ENCODE data around the gene PDIA6. TPM values are rescaled to one million over a fixed set of nuclear protein-coding genes. Genes with fewer than 3 reads are reported as not detected.

PDIA6 gene
- total RNA-seq, 1 experiment from 2014 or later: 317 TPM

DNA sequence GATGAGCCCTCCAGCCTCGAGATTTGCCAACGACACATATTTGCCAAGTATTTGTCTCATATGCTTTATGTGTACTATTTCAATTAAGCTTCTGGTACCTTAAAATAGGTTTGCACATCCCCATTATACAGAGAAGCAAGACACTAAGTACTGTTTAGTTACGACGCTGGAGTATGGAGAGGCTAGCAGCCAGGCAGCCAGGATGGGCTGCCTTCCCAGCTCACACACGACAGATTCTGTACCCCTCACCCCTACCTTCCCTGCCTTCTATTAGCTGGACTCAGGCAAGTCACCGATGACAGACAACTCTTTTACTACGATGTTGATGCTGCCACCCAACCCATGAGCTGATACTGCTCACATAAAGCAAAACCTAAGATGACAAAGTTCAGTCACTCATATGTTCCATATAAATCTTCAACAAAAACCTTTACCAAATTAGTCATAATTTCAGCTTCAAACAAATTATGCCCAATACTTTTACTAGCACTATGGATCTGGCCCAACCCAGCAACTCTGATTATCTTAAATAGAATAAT, 17.0 kb downstream of the PDIA6 start:
- no peak for DNase-seq
- no TSS peak for BruUV-seq (replicated peaks)
- Mint-ChIP-seq H3K9me3 (ENCODE audit: low read depth, unreplicated experiment) (no peaks in the 10 kb centered on the region), H3K36me3 (ENCODE audit: insufficient read depth, unreplicated experiment) (peaks cover 81% of the 10 kb centered on the region), H3K27me3 (ENCODE audit: unreplicated experiment) (no peaks in the 10 kb centered on the region), H3K27ac (ENCODE audit: unreplicated experiment) (no peak overlapping the region), H3K4me1 (ENCODE audit: low read depth, unreplicated experiment) (peaks cover 8% of the 10 kb centered on the region), H3K4me3 (ENCODE audit: low read depth, unreplicated experiment) (no peak overlapping the region)
- TF ChIP-seq, protein P1, sequence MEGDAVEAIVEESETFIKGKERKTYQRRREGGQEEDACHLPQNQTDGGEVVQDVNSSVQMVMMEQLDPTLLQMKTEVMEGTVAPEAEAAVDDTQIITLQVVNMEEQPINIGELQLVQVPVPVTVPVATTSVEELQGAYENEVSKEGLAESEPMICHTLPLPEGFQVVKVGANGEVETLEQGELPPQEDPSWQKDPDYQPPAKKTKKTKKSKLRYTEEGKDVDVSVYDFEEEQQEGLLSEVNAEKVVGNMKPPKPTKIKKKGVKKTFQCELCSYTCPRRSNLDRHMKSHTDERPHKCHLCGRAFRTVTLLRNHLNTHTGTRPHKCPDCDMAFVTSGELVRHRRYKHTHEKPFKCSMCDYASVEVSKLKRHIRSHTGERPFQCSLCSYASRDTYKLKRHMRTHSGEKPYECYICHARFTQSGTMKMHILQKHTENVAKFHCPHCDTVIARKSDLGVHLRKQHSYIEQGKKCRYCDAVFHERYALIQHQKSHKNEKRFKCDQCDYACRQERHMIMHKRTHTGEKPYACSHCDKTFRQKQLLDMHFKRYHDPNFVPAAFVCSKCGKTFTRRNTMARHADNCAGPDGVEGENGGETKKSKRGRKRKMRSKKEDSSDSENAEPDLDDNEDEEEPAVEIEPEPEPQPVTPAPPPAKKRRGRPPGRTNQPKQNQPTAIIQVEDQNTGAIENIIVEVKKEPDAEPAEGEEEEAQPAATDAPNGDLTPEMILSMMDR (IDR thresholded peaks at IDR 0.05; ENCODE audit: unreplicated experiment): no peak
- intact Hi-C loops (cut with micrococcal nuclease; ENCODE audit: unreplicated experiment): no loop called here
- CTCF ChIA-PET: no interaction called here

DNA sequence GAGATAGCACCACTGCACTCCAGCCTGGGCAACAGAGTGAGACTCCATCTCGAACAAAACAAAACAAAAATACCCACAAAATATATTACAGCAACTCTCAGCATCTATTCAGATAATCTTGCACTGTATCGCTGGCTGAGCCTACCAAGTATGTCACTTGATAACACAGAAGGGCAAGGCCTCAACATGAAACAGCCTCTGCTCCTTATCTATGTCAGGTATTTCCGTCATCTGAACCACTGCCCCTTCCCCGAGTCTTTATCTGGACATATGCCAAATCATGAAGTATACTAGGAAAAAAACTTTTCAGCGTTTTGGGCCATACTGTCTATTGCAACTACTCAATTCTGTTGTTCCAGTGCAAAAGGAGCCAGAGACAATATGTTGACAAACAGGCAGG, 17.7 kb downstream of the PDIA6 start:
- no peaks in the 10 kb centered on the region for H3K9me3 Mint-ChIP-seq (ENCODE audit: low read depth, unreplicated experiment)
- intact Hi-C loops (cut with micrococcal nuclease; ENCODE audit: unreplicated experiment): no loop called here
- H3K27ac Mint-ChIP-seq (ENCODE audit: unreplicated experiment): no peak overlapping the region
- H3K4me3 Mint-ChIP-seq (ENCODE audit: low read depth, unreplicated experiment): no peak overlapping the region
- TF ChIP-seq, protein P1 (IDR thresholded peaks at IDR 0.05; ENCODE audit: unreplicated experiment): no peak
- no TSS peak for BruUV-seq (replicated peaks)
- peaks cover 81% of the 10 kb centered on the region for H3K36me3 Mint-ChIP-seq (ENCODE audit: insufficient read depth, unreplicated experiment)
- peaks cover 14% of the 10 kb centered on the region for H3K4me1 Mint-ChIP-seq (ENCODE audit: low read depth, unreplicated experiment)
- H3K27me3 Mint-ChIP-seq (ENCODE audit: unreplicated experiment): no peaks in the 10 kb centered on the region
- CTCF ChIA-PET: no interaction called here
- no peak for DNase-seq

DNA sequence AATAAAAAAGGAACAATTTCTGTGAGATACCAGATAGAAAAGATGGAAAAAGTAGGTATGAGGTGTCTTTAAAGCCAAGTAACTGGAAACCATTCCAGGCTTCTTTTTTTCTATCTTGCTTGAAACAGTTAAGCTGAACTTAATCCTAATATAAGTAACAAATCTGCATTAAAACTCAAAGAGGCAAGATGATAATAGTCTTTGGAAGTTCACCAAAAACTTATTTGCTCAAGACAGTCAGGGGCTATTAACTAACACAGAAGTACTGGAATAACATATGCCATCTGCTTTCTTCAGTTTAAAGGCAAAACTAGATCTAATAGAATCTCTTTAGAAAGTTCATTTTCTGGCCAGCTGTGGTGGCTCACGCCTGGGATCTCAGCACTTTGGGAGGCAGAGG, 18.8 kb downstream of the PDIA6 start:
- no TSS peak for BruUV-seq (replicated peaks)
- TF ChIP-seq, protein P1 (IDR thresholded peaks at IDR 0.05; ENCODE audit: unreplicated experiment): no peak
- Mint-ChIP-seq H3K27me3 (ENCODE audit: unreplicated experiment) (no peaks in the 10 kb centered on the region), H3K4me1 (ENCODE audit: low read depth, unreplicated experiment) (peaks cover 14% of the 10 kb centered on the region), H3K36me3 (ENCODE audit: insufficient read depth, unreplicated experiment) (peaks cover 78% of the 10 kb centered on the region), H3K4me3 (ENCODE audit: low read depth, unreplicated experiment) (no peak overlapping the region), H3K9me3 (ENCODE audit: low read depth, unreplicated experiment) (no peaks in the 10 kb centered on the region), H3K27ac (ENCODE audit: unreplicated experiment) (no peak overlapping the region)
- intact Hi-C loops (cut with micrococcal nuclease; ENCODE audit: unreplicated experiment): no loop called here
- CTCF ChIA-PET: interaction anchor here (0.7 kb wide), 1 partner anchor 18 kb away, joined by 3 read pairs; no protein-coding TSS in a partner anchor
- DNase-seq: no peak

DNA sequence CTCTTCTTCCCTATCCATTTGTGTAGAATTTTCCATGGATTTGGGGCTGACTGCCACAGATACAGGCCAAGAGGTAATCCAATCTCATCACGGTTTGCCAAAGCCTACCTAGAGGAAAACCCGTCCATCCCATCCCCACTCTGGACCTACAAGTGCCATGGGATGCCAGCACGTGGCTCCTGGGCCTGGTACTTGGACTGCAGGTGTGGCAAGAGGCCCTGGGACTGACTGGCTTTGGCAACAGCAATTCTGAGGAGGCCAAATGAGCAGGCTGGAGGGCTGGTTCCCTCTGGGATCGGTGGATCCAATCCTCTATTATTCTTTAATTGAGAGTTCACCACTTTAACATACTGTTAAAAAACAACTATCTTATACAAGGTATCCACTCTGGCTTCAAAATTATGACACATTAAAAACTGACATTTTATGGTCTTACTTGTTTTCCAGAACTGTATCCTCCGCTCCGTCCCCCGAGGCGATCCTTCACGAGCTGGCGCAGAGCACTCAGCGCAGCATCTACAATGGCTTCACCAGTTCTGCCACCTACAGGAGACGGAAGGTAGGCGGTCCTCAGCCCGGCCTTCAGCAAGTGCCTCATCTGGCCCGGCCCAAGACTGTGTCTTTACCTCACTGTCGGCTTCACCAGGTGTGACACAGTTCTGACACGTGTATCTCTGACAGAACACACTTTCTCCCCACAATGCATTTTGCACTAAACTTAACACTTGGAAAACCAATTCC, 19.8 kb downstream of the PDIA6 start:
- DNase-seq: no peak
- no TSS peak for BruUV-seq (replicated peaks)
- intact Hi-C loops (cut with micrococcal nuclease; ENCODE audit: unreplicated experiment): no loop called here
- Mint-ChIP-seq H3K9me3 (ENCODE audit: low read depth, unreplicated experiment) (no peaks in the 10 kb centered on the region), H3K36me3 (ENCODE audit: insufficient read depth, unreplicated experiment) (peaks cover 77% of the 10 kb centered on the region), H3K27me3 (ENCODE audit: unreplicated experiment) (no peaks in the 10 kb centered on the region), H3K4me3 (ENCODE audit: low read depth, unreplicated experiment) (no peak overlapping the region), H3K4me1 (ENCODE audit: low read depth, unreplicated experiment) (peaks cover 14% of the 10 kb centered on the region), H3K27ac (ENCODE audit: unreplicated experiment) (no peak overlapping the region)
- CTCF ChIA-PET: no interaction called here
- TF ChIP-seq, protein P1 (IDR thresholded peaks at IDR 0.05; ENCODE audit: unreplicated experiment): no peak
